AG20443 (cell line): ENCODE data around the gene SMIM5.

Experiments
- DNase-seq: peaks from one replicate; pipeline ENCODE4 v3.0.0; 2012; ENCODE audit warnings: low spot score, mixed read lengths

SMIM5 gene

GRCh38 chr17:75603123-75603522 lies 30.1 kb upstream of the SMIM5 start:
- DNase-seq = no peak

- DNase-seq = peak; percentile 80
Measured at GRCh38 chr17:75604034-75604695, 29.1 kb upstream of the SMIM5 start.

GRCh38 chr17:75605790-75606189 lies 27.4 kb upstream of the SMIM5 start:
- no peak for DNase-seq

- DNase-seq = no peak
Measured at GRCh38 chr17:75607086-75607485, 26.1 kb upstream of the SMIM5 start.

GRCh38 chr17:75610103-75610984 lies 22.9 kb upstream of the SMIM5 start:
- DNase-seq = no peak

- no peak for DNase-seq
Measured at GRCh38 chr17:75611851-75612429, 21.3 kb upstream of the SMIM5 start.

- DNase-seq = no peak
Measured at GRCh38 chr17:75612906-75613626, 20.2 kb upstream of the SMIM5 start.

- DNase-seq = peak; percentile 41
Measured at GRCh38 chr17:75614006-75614405, 19.2 kb upstream of the SMIM5 start.

GRCh38 chr17:75614556-75615270 lies 18.5 kb upstream of the SMIM5 start:
- no peak for DNase-seq

- DNase-seq = no peak
Measured at GRCh38 chr17:75615301-75615700, 17.9 kb upstream of the SMIM5 start.

- no peak for DNase-seq
Measured at GRCh38 chr17:75616521-75617122, 16.6 kb upstream of the SMIM5 start.

- DNase-seq = no peak
Measured at GRCh38 chr17:75617218-75617617, 16.0 kb upstream of the SMIM5 start.

GRCh38 chr17:75617675-75618074 lies 15.6 kb upstream of the SMIM5 start:
- DNase-seq = no peak

GRCh38 chr17:75619506-75620431 lies 13.5 kb upstream of the SMIM5 start:
- peak; percentile 60 for DNase-seq

GRCh38 chr17:75621489-75621888 lies 11.7 kb upstream of the SMIM5 start:
- DNase-seq = no peak

- peak; percentile 40 for DNase-seq
Measured at GRCh38 chr17:75622076-75622475, 11.2 kb upstream of the SMIM5 start.

GRCh38 chr17:75622771-75623273 lies 10.4 kb upstream of the SMIM5 start:
- DNase-seq = no peak

- DNase-seq = no peak
Measured at GRCh38 chr17:75623386-75623785, 9.8 kb upstream of the SMIM5 start.

- DNase-seq = no peak
Measured at GRCh38 chr17:75624021-75624420, 9.2 kb upstream of the SMIM5 start.
